ENCODE data around the gene DUSP1. TPM values are rescaled to one million over a fixed set of nuclear protein-coding genes. Genes with fewer than 3 reads are reported as not detected.

Gene DUSP1
- total and polyA plus RNA-seq, 9 of the 15 experiments (the other 6 are each of a cell fraction or from before 2014, with no cell fraction given), result 2.1 to 14.2 (median 8.5) TPM

DNA sequence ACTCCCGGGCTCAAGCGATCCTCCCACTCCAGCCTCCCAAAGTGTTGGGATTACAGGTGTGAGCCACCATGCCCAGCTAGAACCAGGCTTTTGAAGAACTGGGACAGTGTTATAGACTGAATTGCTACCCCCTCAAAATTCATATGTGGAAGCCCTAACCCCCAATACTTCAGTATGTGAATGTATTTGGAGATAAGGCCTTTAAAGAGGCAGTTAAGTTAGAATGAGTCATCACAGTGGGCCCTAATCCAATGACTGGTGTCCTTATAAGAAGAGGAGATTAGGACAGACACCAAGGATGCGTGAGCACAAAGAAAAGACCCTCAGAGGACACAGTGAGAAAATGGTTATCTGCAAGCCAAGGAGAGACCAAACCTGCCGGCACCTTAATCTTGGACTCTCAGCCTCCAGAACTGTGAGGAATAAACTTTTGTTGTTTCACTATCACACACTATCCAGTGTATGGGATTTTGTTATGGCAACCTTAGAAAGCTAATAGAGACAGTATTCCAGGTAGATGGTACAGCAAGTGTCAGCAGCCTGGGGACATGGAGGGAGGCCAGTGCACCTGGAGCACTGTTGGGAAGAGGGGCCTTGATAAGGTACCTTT is 31.7 kb upstream of the DUSP1 start (continued):
- TF ChIP-seq, protein P1, sequence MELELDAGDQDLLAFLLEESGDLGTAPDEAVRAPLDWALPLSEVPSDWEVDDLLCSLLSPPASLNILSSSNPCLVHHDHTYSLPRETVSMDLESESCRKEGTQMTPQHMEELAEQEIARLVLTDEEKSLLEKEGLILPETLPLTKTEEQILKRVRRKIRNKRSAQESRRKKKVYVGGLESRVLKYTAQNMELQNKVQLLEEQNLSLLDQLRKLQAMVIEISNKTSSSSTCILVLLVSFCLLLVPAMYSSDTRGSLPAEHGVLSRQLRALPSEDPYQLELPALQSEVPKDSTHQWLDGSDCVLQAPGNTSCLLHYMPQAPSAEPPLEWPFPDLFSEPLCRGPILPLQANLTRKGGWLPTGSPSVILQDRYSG (tag; conservative IDR thresholded peaks at IDR 0.05; ENCODE audit: low read depth), result 0 out of 2 replicates have a peak, but pooled peaks have one; percentile 28
- TF ChIP-seq, protein P2, sequence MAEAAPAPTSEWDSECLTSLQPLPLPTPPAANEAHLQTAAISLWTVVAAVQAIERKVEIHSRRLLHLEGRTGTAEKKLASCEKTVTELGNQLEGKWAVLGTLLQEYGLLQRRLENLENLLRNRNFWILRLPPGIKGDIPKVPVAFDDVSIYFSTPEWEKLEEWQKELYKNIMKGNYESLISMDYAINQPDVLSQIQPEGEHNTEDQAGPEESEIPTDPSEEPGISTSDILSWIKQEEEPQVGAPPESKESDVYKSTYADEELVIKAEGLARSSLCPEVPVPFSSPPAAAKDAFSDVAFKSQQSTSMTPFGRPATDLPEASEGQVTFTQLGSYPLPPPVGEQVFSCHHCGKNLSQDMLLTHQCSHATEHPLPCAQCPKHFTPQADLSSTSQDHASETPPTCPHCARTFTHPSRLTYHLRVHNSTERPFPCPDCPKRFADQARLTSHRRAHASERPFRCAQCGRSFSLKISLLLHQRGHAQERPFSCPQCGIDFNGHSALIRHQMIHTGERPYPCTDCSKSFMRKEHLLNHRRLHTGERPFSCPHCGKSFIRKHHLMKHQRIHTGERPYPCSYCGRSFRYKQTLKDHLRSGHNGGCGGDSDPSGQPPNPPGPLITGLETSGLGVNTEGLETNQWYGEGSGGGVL (CRISPR knock-in tag; IDR thresholded peaks at IDR 0.05), result no peak
- TF ChIP-seq, protein P3, sequence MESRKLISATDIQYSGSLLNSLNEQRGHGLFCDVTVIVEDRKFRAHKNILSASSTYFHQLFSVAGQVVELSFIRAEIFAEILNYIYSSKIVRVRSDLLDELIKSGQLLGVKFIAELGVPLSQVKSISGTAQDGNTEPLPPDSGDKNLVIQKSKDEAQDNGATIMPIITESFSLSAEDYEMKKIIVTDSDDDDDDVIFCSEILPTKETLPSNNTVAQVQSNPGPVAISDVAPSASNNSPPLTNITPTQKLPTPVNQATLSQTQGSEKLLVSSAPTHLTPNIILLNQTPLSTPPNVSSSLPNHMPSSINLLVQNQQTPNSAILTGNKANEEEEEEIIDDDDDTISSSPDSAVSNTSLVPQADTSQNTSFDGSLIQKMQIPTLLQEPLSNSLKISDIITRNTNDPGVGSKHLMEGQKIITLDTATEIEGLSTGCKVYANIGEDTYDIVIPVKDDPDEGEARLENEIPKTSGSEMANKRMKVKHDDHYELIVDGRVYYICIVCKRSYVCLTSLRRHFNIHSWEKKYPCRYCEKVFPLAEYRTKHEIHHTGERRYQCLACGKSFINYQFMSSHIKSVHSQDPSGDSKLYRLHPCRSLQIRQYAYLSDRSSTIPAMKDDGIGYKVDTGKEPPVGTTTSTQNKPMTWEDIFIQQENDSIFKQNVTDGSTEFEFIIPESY (CRISPR knock-in tag; IDR thresholded peaks at IDR 0.05), result no peak
- TF ChIP-seq HDAC2 (IDR thresholded peaks at IDR 0.05) (peak; percentile 86), NBN (IDR thresholded peaks at IDR 0.05; ENCODE audit: low read depth) (0 out of 2 replicates have a peak, but pooled peaks have one; percentile 76), NRF1 (conservative IDR thresholded peaks at IDR 0.05 in 1 of 2, IDR thresholded peaks at IDR 0.05 in 1 of 2) (peak; percentile 67 to 74), ZFP1 (CRISPR knock-in tag; IDR thresholded peaks at IDR 0.05) (no peak), ELF4 (CRISPR knock-in tag; IDR thresholded peaks at IDR 0.05) (0 out of 2 replicates have a peak, but pooled peaks have one; percentile 1), PHTF2 (CRISPR knock-in tag; IDR thresholded peaks at IDR 0.05) (no peak), C11orf30 (IDR thresholded peaks at IDR 0.05; ENCODE audit: low read depth) (peak; percentile 84)
- TF ChIP-seq, protein P4, sequence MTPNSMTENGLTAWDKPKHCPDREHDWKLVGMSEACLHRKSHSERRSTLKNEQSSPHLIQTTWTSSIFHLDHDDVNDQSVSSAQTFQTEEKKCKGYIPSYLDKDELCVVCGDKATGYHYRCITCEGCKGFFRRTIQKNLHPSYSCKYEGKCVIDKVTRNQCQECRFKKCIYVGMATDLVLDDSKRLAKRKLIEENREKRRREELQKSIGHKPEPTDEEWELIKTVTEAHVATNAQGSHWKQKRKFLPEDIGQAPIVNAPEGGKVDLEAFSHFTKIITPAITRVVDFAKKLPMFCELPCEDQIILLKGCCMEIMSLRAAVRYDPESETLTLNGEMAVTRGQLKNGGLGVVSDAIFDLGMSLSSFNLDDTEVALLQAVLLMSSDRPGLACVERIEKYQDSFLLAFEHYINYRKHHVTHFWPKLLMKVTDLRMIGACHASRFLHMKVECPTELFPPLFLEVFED (CRISPR knock-in tag; conservative IDR thresholded peaks at IDR 0.05), result no peak
- TF ChIP-seq, protein P5, sequence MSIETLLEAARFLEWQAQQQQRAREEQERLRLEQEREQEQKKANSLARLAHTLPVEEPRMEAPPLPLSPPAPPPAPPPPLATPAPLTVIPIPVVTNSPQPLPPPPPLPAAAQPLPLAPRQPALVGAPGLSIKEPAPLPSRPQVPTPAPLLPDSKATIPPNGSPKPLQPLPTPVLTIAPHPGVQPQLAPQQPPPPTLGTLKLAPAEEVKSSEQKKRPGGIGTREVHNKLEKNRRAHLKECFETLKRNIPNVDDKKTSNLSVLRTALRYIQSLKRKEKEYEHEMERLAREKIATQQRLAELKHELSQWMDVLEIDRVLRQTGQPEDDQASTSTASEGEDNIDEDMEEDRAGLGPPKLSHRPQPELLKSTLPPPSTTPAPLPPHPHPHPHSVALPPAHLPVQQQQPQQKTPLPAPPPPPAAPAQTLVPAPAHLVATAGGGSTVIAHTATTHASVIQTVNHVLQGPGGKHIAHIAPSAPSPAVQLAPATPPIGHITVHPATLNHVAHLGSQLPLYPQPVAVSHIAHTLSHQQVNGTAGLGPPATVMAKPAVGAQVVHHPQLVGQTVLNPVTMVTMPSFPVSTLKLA (conservative IDR thresholded peaks at IDR 0.05), result peak in 1 of 2 experiments; percentile 36; a peak in 2 of 4 replicates
- TF ChIP-seq, protein P6, sequence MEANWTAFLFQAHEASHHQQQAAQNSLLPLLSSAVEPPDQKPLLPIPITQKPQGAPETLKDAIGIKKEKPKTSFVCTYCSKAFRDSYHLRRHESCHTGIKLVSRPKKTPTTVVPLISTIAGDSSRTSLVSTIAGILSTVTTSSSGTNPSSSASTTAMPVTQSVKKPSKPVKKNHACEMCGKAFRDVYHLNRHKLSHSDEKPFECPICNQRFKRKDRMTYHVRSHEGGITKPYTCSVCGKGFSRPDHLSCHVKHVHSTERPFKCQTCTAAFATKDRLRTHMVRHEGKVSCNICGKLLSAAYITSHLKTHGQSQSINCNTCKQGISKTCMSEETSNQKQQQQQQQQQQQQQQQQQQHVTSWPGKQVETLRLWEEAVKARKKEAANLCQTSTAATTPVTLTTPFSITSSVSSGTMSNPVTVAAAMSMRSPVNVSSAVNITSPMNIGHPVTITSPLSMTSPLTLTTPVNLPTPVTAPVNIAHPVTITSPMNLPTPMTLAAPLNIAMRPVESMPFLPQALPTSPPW (CRISPR knock-in tag; IDR thresholded peaks at IDR 0.05), result peak; percentile 47
- TF ChIP-seq, protein P7, sequence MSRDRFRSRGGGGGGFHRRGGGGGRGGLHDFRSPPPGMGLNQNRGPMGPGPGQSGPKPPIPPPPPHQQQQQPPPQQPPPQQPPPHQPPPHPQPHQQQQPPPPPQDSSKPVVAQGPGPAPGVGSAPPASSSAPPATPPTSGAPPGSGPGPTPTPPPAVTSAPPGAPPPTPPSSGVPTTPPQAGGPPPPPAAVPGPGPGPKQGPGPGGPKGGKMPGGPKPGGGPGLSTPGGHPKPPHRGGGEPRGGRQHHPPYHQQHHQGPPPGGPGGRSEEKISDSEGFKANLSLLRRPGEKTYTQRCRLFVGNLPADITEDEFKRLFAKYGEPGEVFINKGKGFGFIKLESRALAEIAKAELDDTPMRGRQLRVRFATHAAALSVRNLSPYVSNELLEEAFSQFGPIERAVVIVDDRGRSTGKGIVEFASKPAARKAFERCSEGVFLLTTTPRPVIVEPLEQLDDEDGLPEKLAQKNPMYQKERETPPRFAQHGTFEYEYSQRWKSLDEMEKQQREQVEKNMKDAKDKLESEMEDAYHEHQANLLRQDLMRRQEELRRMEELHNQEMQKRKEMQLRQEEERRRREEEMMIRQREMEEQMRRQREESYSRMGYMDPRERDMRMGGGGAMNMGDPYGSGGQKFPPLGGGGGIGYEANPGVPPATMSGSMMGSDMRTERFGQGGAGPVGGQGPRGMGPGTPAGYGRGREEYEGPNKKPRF (IDR thresholded peaks at IDR 0.05; ENCODE audit: low read depth, low read length), result no peak
